Naive B cell (primary cell): ENCODE measurements around the gene ZNF790. TPM values are rescaled to one million over a fixed set of nuclear protein-coding genes. Genes with fewer than 3 reads are reported as not detected.
"Not testable (repeated sequence)": the region's sequence is repeated elsewhere in the genome, so short reads cannot be mapped to it uniquely, and the experiment has no call there.

ENCODE experiments used
- ATAC-seq, 2 donors: fragments of 150-1000 bp; cut with Tn5 transposase; 2 replicates each; pipeline ENCODE4 v1.10.0; 2021; ENCODE audit warnings: low read depth in 2 of 2, mild to moderate bottlenecking in 2 of 2, moderate library complexity in 2 of 2
- DNase-seq: peaks from one replicate; pipeline ENCODE4 v3.0.0; 2022
- H3K27ac Mint-ChIP-seq, 6 donors: one replicate each; pipeline ENCODE4 v1.8.0; 2020 to 2022; ENCODE audit warnings: mild to moderate bottlenecking in 6 of 6, mixed read lengths in 6 of 6, moderate library complexity in 5 of 6, inconsistent platforms in 2 of 6
- H3K27me3 Mint-ChIP-seq, 3 donors: one replicate each; pipeline ENCODE4 v1.8.0; 2021 to 2022; ENCODE audit warnings: mixed read lengths in 3 of 3, mild to moderate bottlenecking in 1 of 3
- H3K36me3 Mint-ChIP-seq, 2 donors: one replicate each; pipeline ENCODE4 v1.8.0; 2020 to 2022; ENCODE audit warnings: mixed read lengths in 2 of 2, inconsistent platforms in 1 of 2, mild to moderate bottlenecking in 1 of 2
- H3K4me1 Mint-ChIP-seq, 3 donors: one replicate each; pipeline ENCODE4 v1.8.0; 2020 to 2022; ENCODE audit warnings: mixed read lengths in 3 of 3, inconsistent platforms in 1 of 3, mild to moderate bottlenecking in 1 of 3, moderate library complexity in 1 of 3
- H3K4me3 Mint-ChIP-seq, 8 donors: one replicate each; pipeline ENCODE4 v1.8.0; 2020 to 2022; ENCODE audit warnings: mild to moderate bottlenecking in 8 of 8, mixed read lengths in 8 of 8, moderate library complexity in 8 of 8, inconsistent platforms in 2 of 8
- H3K9me3 Mint-ChIP-seq, 7 donors: one replicate each; pipeline ENCODE4 v1.8.0; 2020 to 2022; ENCODE audit warnings: mixed read lengths in 7 of 7, mild to moderate bottlenecking in 5 of 7, inconsistent platforms in 2 of 7, moderate library complexity in 1 of 7
- polyA plus RNA-seq, 6 donors: library from polyadenylated mRNA; unstranded; fragments of 300-500 nt; fragmentation: Illumina TruSeq; gene quantifications; one replicate each; pipeline ENCODE4 v1.2.3, GENCODE V29; 2021; ENCODE audit warnings: low read depth in 6 of 6

The ZNF790 gene
- polyA plus RNA-seq, 6 donors from 2014 or later, result 3.1 to 10.9 (median 7.8) TPM

GRCh38 chr19:36819130-36819630 is 19.0 kb downstream of the ZNF790 start:
- Mint-ChIP-seq H3K4me1 (no peaks in the 10 kb centered on the region), H3K36me3 (peaks cover 38 to 48% of the 10 kb centered on the region in 2 donors), H3K27me3 (no peaks in the 10 kb centered on the region), H3K4me3 (no peak overlapping the region), H3K9me3 (peaks cover 5 to 96% (median 77%) of the 10 kb centered on the region in 7 donors), H3K27ac (no peak overlapping the region)
- no peak for DNase-seq
- no peak for ATAC-seq

DNA sequence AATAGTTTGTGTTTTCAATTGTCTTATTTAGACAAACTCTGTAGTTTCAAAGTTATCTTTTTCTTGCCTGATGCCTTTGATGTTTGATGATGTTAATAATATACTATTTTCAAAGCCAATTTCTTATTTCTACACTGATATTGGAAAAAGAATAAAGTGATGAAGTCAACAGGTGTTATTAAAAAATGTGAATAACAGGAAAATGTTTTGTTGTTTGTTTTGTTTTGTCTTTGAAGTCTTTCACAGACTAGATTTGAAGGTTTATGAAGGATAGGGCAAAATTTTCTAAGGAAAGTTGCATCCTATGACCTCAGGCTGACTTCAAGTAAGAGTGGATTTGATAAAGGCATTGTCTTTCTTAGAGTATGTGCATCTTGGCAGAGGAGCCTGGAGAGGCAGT is 31.2 kb downstream of the ZNF790 start:
- H3K27me3 Mint-ChIP-seq, result no peaks in the 10 kb centered on the region
- H3K4me1 Mint-ChIP-seq, result peaks cover 0 to 6% (median 3%) of the 10 kb centered on the region in 3 donors
- no peak for DNase-seq
- H3K9me3 Mint-ChIP-seq, result peaks cover 6 to 84% (median 72%) of the 10 kb centered on the region in 7 donors
- ATAC-seq, result no peak
- no peak overlapping the region for H3K4me3 Mint-ChIP-seq
- peaks cover 52 to 64% of the 10 kb centered on the region in 2 donors for H3K36me3 Mint-ChIP-seq
- no peak overlapping the region for H3K27ac Mint-ChIP-seq

DNA sequence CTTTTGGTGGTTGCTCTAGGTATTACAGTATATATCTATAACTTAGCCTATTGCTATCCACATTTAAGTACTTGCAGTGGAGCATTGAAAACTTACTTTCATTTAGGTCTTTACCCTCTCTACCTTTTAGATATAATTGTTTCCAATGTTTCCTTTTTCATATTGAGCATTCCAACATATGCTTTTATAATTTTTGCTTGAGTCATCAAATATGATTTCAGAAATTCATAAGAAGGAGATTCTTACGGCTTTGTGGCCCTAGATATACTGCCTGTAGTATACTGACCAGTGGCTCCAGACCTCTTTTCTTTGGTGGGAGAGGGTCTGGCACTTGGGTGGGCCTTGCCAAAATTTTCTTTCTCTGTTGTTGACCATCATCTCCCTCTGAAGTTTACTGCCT is 32.8 kb downstream of the ZNF790 start:
- Mint-ChIP-seq H3K27me3 (no peaks in the 10 kb centered on the region), H3K9me3 (peaks cover 6 to 80% (median 56%) of the 10 kb centered on the region in 7 donors), H3K36me3 (peaks cover 44 to 60% of the 10 kb centered on the region in 2 donors), H3K4me3 (peak overlapping the region in 1 of 8 donors; percentile 42), H3K4me1 (peaks cover 0 to 6% (median 0%) of the 10 kb centered on the region in 3 donors), H3K27ac (peak overlapping the region in 1 of 6 donors; percentile 49)
- no peak for ATAC-seq
- DNase-seq, result no peak

DNA sequence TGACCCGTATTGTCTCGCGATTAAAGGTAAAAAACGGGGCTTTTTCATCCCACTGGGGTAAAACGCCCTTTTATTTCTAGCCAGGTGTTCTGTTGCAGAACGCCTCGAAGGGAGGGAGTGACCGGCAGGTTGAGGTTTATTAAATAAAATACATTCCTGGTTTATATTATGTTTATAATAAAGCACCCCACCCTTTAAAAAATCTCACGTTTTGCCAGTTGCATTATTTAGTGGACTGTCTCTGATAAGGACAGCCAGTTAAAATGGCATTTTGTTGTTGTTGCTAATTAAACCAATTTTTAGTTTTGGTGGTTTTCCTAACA is 40.4 kb downstream of the ZNF790 start:
- peaks cover 21 to 22% of the 10 kb centered on the region in 2 donors for H3K36me3 Mint-ChIP-seq
- peak overlapping the region; percentile 99 to 100 (median 100) for H3K27ac Mint-ChIP-seq
- ATAC-seq, result no peak

GRCh38 chr19:36796714-36796992 is 41.5 kb downstream of the ZNF790 start:
- Mint-ChIP-seq H3K36me3 (peaks cover 27 to 28% of the 10 kb centered on the region in 2 donors), H3K4me3 (peak overlapping the region; percentile 96 to 100 (median 100)), H3K4me1 (peaks cover 12 to 41% (median 15%) of the 10 kb centered on the region in 3 donors), H3K27me3 (peaks cover 0 to 10% (median 8%) of the 10 kb centered on the region in 3 donors), H3K27ac (peak overlapping the region; percentile 99 to 100 (median 100)), H3K9me3 (peaks cover 11 to 79% (median 44%) of the 10 kb centered on the region in 7 donors)
- DNase-seq, result no peak
- ATAC-seq, result no peak

More for the DNA sequence above, 40.4 kb downstream of the ZNF790 start:
- no peaks in the 10 kb centered on the region for H3K27me3 Mint-ChIP-seq
- H3K9me3 Mint-ChIP-seq, result peaks cover 4 to 80% (median 39%) of the 10 kb centered on the region in 7 donors
- H3K4me3 Mint-ChIP-seq, result peak overlapping the region; percentile 96 to 100 (median 100)
- peaks cover 4 to 33% (median 6%) of the 10 kb centered on the region in 3 donors for H3K4me1 Mint-ChIP-seq
- no peak for DNase-seq

GRCh38 chr19:36791420-36792141 is 46.6 kb downstream of the ZNF790 start:
- Mint-ChIP-seq H3K4me3 (peak overlapping the region; percentile 26 to 83 (median 69)), H3K27me3 (peaks cover 4 to 14% (median 8%) of the 10 kb centered on the region in 3 donors), H3K9me3 (peaks cover 7 to 63% (median 60%) of the 10 kb centered on the region in 7 donors), H3K36me3 (peaks cover 9 to 11% of the 10 kb centered on the region in 2 donors), H3K4me1 (peaks cover 8 to 14% (median 10%) of the 10 kb centered on the region in 3 donors), H3K27ac (peak overlapping the region in 2 of 6 donors; percentile 81 to 85)
- DNase-seq, result not testable (repeated sequence)
- peak; percentile 95 to 99 for ATAC-seq

- peaks cover 20 to 26% (median 25%) of the 10 kb centered on the region in 3 donors for H3K4me1 Mint-ChIP-seq
- ATAC-seq (no peak), DNase-seq (no peak)
- no peaks in the 10 kb centered on the region for H3K27me3 Mint-ChIP-seq
- H3K9me3 Mint-ChIP-seq, result peaks cover 4 to 51% (median 29%) of the 10 kb centered on the region in 7 donors
- H3K36me3 Mint-ChIP-seq, result peaks cover 4 to 5% of the 10 kb centered on the region in 2 donors
- peak overlapping the region in 2 of 6 donors; percentile 56 to 65 for H3K27ac Mint-ChIP-seq
- H3K4me3 Mint-ChIP-seq, result peak overlapping the region in 3 of 8 donors; percentile 29 to 66 (median 61)
These were observed 62.4 kb downstream of the ZNF790 start for GRCh38 chr19:36775768-36776167.

DNA sequence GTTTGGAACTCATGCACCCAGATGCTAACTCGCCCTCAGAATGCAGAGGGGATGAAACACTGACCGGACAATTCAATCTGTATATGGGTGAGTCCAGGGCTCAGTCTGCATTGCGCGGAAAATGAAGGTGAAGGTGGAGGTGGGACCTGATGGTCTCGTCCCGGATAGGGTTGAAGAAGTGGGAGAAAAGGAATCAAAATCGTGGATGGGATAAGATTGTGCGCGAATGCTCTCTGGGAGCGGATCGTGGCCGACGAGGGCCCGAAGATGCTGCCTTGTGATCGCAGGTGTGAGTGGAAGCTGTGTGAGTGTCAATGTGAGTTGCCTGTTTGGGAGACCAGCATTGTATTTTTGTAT is 65.0 kb downstream of the ZNF790 start:
- Mint-ChIP-seq H3K9me3 (peaks cover 4 to 50% (median 27%) of the 10 kb centered on the region in 7 donors), H3K27me3 (no peaks in the 10 kb centered on the region), H3K4me1 (peaks cover 20 to 27% (median 27%) of the 10 kb centered on the region in 3 donors), H3K36me3 (peaks cover 5 to 6% of the 10 kb centered on the region in 2 donors), H3K4me3 (peak overlapping the region; percentile 94 to 100 (median 98)), H3K27ac (peak overlapping the region; percentile 14 to 98 (median 92))
- ATAC-seq (peak; percentile 5 to 6), DNase-seq (no peak)

DNA sequence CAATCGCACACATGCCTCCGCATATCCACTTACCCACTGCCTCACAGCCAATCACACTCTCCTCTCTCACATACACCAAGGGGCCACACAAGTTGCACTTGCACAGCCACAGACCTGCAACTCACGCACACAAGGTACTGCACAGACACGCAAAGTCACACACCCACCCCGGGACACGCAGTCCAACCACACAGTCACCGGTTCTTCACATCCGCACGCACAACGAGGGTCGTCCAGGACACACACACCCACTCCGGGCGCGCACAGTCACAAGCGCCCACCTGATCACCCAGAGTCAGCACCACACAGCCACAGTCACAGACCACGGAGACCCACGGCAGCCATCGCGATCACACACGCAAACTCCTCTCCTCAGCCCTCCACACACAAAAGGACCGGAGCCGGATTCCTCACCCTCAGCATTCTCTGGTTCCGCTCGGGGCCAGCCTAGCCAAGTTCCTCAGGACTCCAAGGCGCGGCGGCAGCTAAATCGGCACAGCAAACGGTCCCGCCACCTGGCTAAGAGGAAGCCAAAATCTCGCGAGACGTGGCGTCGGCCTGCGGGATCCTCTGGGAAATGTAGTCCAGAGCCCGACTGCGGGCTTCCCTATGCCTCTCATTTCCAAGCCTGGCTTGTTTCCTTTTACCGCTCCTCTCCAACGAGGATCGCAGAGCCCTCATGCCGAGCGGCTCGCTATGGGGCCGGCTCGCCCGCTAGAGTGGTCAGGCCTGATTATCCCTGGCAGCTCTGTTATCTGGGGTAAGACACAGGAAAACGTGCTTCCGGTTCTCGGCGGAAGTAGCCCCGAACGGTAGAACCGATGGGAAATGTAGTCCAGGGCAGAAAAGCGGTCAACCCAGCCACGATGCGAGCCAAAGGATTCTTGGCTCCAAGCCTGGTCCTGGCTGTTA is 65.6 kb downstream of the ZNF790 start, which contains the start of gene ZNF850:
Gene ZNF850 (minus strand): TSS at position 497 of the 912 bp plus-strand sequence. CDS start 10,201 bp downstream, outside the sequence.
- peaks cover 4 to 45% (median 24%) of the 10 kb centered on the region in 7 donors for H3K9me3 Mint-ChIP-seq
- DNase-seq, result peak; percentile 95
- ATAC-seq, result peak; percentile 87 to 89

GRCh38 chr19:36771261-36772231 is 66.6 kb downstream of the ZNF790 start:
- DNase-seq, result peak; percentile 47
- Mint-ChIP-seq H3K4me1 (peaks cover 20 to 27% (median 27%) of the 10 kb centered on the region in 3 donors), H3K27ac (peak overlapping the region in 5 of 6 donors; percentile 90 to 98 (median 93)), H3K9me3 (peaks cover 4 to 45% (median 26%) of the 10 kb centered on the region in 7 donors), H3K4me3 (peak overlapping the region; percentile 94 to 100 (median 98)), H3K27me3 (no peaks in the 10 kb centered on the region), H3K36me3 (peaks cover 6% of the 10 kb centered on the region in 2 donors)
- peak in 1 of 2 donors; percentile 16 for ATAC-seq

More for the DNA sequence above, 65.6 kb downstream of the ZNF790 start, which contains the start of gene ZNF850:
- H3K4me1 Mint-ChIP-seq, result peaks cover 20 to 27% (median 27%) of the 10 kb centered on the region in 3 donors
- H3K27ac Mint-ChIP-seq, result peak within 1 kb of the TSS; percentile 88 to 98 (median 92)
- H3K36me3 Mint-ChIP-seq, result peaks cover 5 to 6% of the 10 kb centered on the region in 2 donors
- H3K27me3 Mint-ChIP-seq, result no peaks in the 10 kb centered on the region
- H3K4me3 Mint-ChIP-seq, result peak within 1 kb of the TSS; percentile 94 to 100 (median 98)
